SKM-1 treated with dmso at 0.1 percent for 144 hours (cell line): Measurements from ENCODE around the gene PRKN.
"Not testable (repeated sequence)": the region's sequence is repeated elsewhere in the genome, so short reads cannot be mapped to it uniquely, and the experiment has no call there.

Source experiments
- DNase-seq: peaks from one replicate; lab custom pipeline; 2025; ENCODE audit not compliant: unreplicated experiment; lab: John Stamatoyannopoulos, UW

Gene PRKN

GRCh38 chr6:161880056-161880455 lies 847.5 kb downstream of the PRKN start:
- DNase-seq: no peak

DNA sequence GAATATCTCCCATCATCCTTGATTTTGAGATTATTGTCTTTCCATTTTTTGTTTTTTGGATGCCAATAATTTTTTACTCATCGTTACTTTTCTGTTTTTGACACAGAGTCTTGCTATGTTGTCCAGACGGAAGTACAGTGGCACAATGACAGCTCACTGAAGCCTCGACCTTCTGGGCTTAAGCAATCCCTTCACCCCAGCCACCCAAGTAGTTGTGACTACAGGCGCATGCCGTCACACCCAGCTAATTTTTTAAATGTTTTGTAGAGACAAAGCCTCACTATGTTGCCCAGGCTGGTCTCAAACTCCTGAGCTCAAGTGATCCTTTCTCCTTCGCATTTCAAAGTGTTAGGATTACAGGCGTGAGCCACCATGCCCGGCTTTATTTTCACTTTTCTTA lies 851.3 kb downstream of the PRKN start:
- DNase-seq: no peak

- no peak for DNase-seq
Observed at GRCh38 chr6:161870236-161870901, 857.2 kb downstream of the PRKN start.

- no peak for DNase-seq
Observed at GRCh38 chr6:161869491-161869890, 858.1 kb downstream of the PRKN start.

DNA sequence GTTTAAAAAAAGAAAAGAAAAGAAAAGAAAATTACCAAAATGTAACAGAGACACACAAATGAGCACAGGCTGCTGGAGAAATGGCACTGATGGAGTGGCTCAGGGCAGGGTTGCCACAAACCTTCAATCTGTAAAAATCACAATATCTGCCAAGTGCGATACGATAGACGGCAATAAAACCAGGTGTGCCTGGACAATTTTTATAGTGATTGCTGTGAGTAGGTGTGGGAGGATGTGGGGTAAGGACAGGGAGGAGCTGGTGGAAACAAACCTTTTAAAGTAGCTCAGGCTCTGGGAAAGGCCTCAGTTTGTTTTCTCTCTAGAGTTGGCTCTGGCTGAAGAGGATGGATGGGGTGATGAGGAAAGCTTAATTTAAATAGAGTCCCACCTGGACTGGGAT lies 861.0 kb downstream of the PRKN start:
- DNase-seq: no peak

DNA sequence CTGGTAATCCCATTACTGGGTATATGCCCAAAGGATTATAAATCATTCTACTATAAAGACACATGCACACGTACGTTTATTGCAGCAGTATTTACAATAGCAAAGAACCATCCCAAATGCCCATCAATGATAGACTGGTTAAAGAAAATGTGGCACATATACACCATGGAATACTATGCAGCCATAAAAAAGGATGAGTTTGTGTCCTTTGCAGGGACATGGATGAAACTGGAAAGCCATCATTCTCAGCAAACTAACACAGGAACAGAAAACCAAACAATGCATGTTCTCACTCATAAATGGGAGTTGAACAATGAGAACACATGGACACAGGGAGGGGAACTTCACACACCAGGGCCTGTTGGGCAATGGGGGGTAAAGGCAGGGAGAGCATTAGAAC lies 866.5 kb downstream of the PRKN start:
- DNase-seq: not testable (repeated sequence)

DNA sequence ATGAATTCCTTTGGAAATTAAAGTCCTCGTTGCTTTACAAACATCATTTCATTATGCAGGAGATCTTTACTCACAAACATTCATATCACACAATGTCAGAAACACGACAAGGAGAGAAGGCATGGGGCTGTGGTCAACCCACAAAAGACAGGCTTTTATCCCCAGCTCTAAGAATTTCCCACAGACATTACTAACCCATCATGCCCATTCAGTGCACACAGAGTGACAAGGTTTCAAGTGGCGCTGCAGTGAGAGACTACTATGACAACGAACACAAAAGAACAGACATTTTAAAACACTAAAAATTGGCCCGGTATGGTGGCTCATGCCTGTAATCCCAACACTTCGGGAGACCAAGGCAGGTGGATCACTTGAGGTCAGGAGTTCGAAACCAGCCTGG lies 873.9 kb downstream of the PRKN start:
- no peak for DNase-seq

DNA sequence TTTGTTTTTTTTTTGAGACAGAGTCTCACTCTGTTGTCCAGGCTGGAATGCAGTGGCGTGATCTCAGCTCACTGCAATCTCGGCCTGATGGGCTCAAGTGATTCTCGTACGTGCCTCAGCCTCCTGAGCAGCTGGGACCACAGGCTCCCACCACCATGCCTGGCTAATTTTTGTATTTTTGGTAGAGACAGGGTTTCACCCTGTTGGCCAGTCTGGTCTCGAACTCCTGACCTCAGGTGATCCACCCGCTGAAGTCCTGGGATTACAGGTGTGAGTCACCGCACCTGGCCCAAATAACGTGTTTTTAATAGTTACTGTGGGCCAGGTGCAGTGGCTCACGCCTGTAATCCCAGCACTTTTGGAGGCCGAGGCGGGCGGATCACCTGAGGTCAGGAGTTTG lies 876.1 kb downstream of the PRKN start:
- DNase-seq: not testable (repeated sequence)

- DNase-seq: no peak
Observed at GRCh38 chr6:161850562-161850961, 877.0 kb downstream of the PRKN start.

GRCh38 chr6:161847628-161848027 lies 879.9 kb downstream of the PRKN start:
- DNase-seq: no peak

DNA sequence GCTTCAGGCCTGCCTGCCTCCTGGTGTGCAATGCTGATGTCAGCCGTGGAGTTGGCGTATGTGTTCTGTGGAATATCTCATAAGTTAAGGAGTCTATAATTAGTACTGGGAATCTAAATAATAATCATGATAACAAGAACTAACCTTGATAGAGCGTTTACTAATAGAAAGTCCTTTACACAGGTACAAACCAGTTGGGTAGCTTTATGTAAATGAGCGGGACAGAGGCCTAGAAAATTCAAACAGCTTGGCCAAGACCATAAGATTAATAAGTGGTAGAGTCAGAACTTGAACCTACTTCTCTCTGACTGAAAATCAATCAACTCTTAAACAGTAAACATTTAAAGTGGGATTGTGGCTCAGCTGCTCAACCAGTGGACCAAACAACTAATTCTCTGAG lies 882.8 kb downstream of the PRKN start:
- no peak for DNase-seq

DNA sequence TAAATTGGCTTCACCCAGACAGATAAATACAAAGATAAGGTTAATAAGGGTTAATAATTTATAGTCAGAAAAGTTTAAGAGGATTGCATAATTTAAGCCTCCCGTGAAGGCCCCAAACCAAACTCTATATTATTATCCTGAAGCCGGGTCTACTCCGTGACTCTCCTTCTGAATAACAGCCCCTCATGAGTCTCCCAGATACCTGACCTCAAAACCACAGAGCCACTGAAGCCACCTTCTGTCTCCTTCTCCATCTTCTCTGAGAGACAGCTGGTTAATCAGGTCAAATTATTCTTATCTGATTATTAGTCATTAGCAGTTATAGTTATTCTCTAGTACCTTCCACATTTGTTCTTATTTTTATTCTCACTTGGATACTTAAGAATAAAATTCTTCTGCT lies 884.5 kb downstream of the PRKN start:
- DNase-seq: no peak

- no peak for DNase-seq
Observed at GRCh38 chr6:161840380-161840779, 887.2 kb downstream of the PRKN start.

GRCh38 chr6:161838306-161839035 lies 889.1 kb downstream of the PRKN start:
- no peak for DNase-seq

- DNase-seq: no peak
Observed at GRCh38 chr6:161837854-161838253, 889.7 kb downstream of the PRKN start.

DNA sequence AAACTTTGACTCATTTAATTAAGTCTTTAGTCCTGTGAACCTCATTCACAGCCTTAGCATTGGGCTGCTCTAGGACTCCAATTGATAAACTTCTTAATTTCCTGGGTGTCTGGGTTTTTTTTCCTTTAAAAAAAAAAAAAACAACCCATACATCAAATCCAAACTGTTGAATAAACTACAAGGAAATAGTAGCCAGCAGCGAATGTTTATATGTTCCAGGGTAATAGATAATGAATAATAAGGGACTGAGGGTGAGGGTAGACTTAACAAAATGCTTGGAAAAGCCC lies 890.2 kb downstream of the PRKN start:
- no peak for DNase-seq

DNA sequence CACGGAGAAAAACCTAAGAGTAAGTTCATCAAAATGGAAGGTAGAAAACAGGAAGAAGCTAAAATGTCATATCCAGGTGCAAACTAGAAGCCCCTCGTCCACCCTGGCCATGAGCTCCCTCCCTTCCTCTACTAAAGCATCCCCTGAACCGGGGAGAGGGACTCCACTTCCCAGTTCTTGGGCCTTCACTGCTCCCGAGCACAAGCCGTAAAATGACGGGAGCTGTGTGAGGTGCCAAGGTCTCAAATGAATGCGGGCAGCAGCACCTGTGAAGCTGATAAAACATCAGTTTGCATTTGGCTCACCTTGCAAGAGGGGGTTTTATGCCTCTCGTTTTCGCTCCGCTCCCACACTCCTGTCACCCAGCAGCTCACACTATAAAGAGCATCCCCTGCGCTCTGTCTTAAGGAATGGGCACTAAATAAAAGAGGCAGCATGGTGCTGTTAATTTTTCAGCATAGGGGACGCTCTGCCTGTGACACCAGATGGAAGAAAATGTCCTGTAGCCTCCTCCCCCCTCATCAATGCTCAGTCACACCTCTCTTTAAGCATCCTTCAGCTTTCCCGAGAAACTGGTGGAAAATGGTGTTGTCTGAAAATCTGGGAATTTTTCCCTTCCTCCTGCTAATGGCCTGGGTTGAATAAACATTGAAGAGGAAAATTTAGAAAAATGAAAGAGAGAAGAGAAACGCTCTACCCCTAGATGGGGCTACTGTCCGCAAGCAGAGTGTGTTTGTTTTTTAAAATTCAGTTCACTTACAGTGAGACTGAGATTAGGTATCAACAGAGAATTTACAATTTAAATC lies 890.7 kb downstream of the PRKN start:
- DNase-seq: no peak

DNA sequence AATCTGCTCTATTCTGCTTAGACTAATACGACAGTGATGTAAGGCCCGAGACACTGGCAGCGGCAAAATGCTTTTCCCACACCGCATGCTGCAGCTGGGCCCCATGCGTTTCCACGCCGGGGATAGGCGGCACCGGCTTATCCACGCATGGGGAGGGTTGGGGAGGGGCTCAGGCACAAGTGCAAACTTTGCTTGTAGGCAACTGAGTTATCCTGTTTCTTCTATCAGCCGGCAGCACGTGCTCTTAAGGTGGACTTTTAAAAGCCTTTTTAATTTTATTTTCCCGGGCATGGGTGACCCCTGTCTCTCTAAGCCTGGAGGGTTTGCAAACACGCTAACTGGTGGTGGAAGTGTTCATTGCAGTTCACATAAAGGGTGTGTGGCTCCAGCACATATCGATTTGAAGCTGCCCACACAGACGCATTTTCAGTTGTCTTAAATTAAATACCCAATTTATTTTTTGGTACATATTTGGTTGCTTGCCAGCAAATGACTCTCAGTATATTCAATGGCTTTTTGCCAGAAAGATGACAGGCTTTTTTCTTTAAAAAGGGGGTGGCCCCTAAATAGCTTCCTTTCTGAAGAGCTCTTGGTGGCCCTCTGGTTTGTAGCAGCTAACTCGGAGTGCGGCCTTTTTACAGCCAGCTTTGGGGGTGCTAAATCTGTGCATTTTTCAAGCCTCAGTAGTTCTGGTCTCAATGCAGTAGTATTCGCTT lies 891.9 kb downstream of the PRKN start:
- no peak for DNase-seq

GRCh38 chr6:161834426-161834825 lies 893.1 kb downstream of the PRKN start:
- no peak for DNase-seq

DNA sequence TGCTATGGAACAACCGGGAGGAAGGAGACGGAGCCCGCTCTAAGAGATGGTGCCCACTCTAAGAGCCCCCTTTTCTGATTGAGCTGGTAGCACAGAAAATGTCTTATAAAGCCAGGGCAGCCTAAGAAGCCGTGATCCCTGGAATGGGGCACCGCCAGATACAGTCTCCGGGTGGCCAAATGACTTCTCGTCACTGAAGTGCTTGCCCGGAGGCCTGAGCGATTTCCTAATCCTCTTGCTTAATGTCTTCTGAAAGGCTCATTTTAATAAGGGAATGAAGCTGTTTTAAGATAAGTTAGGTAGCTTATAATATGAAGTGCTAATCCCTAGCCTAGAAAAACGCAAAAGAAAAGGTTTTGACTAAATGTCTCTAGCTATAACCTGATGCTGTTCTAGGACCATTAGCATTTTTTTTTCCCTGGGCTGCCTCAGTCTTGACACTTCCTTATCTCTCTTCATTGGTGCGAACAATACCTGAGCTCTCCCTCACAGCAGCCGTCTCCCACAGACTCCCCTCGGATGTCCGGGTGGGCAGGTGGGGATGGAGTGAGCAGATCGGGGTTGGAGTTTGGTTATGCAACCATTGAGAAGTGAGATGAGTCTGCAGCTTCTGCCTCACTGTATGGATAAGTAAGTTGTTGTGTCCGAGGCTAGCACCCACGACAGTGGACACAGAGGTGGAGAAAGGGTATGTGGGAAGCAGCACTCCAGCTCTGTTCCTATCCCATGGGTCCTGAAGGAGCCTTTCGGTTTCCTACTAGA lies 894.3 kb downstream of the PRKN start:
- DNase-seq: no peak

DNA sequence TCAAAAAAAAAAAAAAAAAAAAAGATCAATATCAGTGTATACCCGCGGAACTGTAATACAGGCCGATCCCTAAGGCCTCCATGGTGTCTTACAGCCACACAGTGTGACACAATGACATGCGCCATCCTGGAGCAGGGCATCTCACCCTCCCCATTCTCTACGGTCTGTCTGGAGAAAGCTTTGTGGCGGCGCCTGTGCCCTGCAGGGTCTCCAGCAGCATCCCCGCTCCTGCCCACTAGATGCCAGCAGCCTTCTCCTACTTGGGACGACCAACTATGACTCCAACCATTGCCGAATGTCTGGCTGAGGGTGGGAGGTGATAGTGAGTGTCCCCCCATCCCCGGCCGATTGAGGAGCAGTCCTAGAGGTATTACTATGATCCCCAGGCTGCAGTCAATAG lies 894.9 kb downstream of the PRKN start:
- no peak for DNase-seq
